GM12878 (cell line): ENCODE results near the gene ZC3H15. TPM values are rescaled to one million over a fixed set of nuclear protein-coding genes. Genes with fewer than 3 reads are reported as not detected.

ENCODE experiments used
- ATAC-seq: fragments of 200-7000 bp; cut with Tn5 transposase; 3 replicates; pipeline ENCODE4 v1.9.1; 2020; ENCODE audit warnings: mild to moderate bottlenecking, moderate library complexity
- BruUV-seq: library from RNA; stranded (reverse); fragments of 400-500 nt; replicated peaks from 2 replicates; lab custom pipeline; 2021; lab: Mats Ljungman, UMichigan
- CTCF ChIA-PET: fragments of 300-600 bp; sonication (Branson Sonifier 250); formaldehyde crosslinking; extraction: SDS; loops from one replicate; lab custom pipeline; 2021; ENCODE audit warnings: inconsistent platforms; lab: Yijun Ruan, JAX
- POLR2A ChIA-PET: fragments of 350-600 bp; formaldehyde crosslinking; extraction: SDS; loops from one replicate; lab custom pipeline; 2021; ENCODE audit warnings: inconsistent platforms; lab: Charles Lee
- RAD21 ChIA-PET: fragments of 300-600 bp; sonication (Branson Sonifier 250); formaldehyde crosslinking; loops from one replicate; lab custom pipeline; 2023; ENCODE audit warnings: antibody characterized with exemption; ENCODE audit not compliant: unreplicated experiment; lab: Charles Lee
- SMC1A ChIA-PET: fragments of 300-600 bp; sonication (Branson Sonifier 250); formaldehyde crosslinking; loops from one replicate; lab custom pipeline; 2023; ENCODE audit not compliant: unreplicated experiment, uncharacterized antibody; lab: Charles Lee
- DNase-seq: peaks from one replicate; pipeline ENCODE4 v3.0.0-alpha.2; 2011; ENCODE audit warnings: low read depth, low spot score
- FAIRE-seq: peaks from 3 replicates; lab custom pipeline; 2011; peaks lifted over from hg19 to GRCh38; lab: Jason Lieb, UNC
- H2AFZ ChIP-seq: 2 replicates; pipeline ENCODE4 v1.6.0; 2011; ENCODE audit warnings: low read depth, low read length, control low read depth; ENCODE audit not compliant: control insufficient read depth
- H3K27ac ChIP-seq: 2 replicates; pipeline ENCODE4 v1.5.1; 2011; ENCODE audit warnings: control low read depth; ENCODE audit not compliant: control insufficient read depth, insufficient read depth
- H3K27me3 ChIP-seq, 2 experiments: replicated peaks in 1 of 2; 2 replicates each; pipeline versions ENCODE4 v1.6.0 to v1.6.1; 2011; ENCODE audit warnings: low read length in 1 of 2; ENCODE audit not compliant: control insufficient read depth in 2 of 2, insufficient read depth in 2 of 2
- H3K36me3 ChIP-seq, 2 experiments: 2 replicates each; pipeline ENCODE4 v1.5.1; 2011; ENCODE audit warnings: low read length in 1 of 2; ENCODE audit not compliant: control insufficient read depth in 2 of 2, insufficient read depth in 2 of 2
- H3K4me1 ChIP-seq: 2 replicates; pipeline ENCODE4 v1.6.1; 2011; ENCODE audit warnings: mild to moderate bottlenecking, low read length, moderate library complexity, mixed read lengths; ENCODE audit not compliant: control insufficient read depth, insufficient read depth
- H3K4me2 ChIP-seq: 2 replicates; pipeline ENCODE4 v1.6.0; 2011; ENCODE audit warnings: control low read depth; ENCODE audit not compliant: control insufficient read depth, insufficient read depth
- H3K4me3 ChIP-seq: fragments of 200-600 bp; sonication (generic); 2 replicates; pipeline ENCODE4 v1.5.1; 2016
- H3K79me2 ChIP-seq: 2 replicates; pipeline ENCODE4 v1.6.0; 2011; ENCODE audit warnings: low read length; ENCODE audit not compliant: control insufficient read depth, insufficient read depth
- H3K9ac ChIP-seq: 2 replicates; pipeline ENCODE4 v1.8.0; 2011; ENCODE audit warnings: low read length, control low read depth, mixed read lengths; ENCODE audit not compliant: control insufficient read depth, insufficient read depth
- H3K9me3 ChIP-seq: replicated peaks from 3 replicates; pipeline ENCODE4 v1.5.1; 2011; ENCODE audit warnings: mild to moderate bottlenecking, low read length; ENCODE audit not compliant: control insufficient read depth, insufficient read depth
- H4K20me1 ChIP-seq: 2 replicates; pipeline ENCODE4 v1.6.0; 2011; ENCODE audit not compliant: control insufficient read depth, insufficient read depth
- ASH2L ChIP-seq: fragments of 300-600, 200-600 bp; sonication (generic); IDR thresholded peaks from 2 replicates; pipeline ENCODE4 v1.6.1; 2017; ENCODE audit warnings: low read depth, mild to moderate bottlenecking, borderline replicate concordance
- EGR1 ChIP-seq, 2 experiments: IDR thresholded peaks; 1 replicate in 1 of 2; 2 replicates in 1 of 2; pipeline ENCODE4 v1.6.1; 2011 to 2012; ENCODE audit warnings: low read depth in 2 of 2, low read length in 2 of 2, borderline replicate concordance in 1 of 2, mild to moderate bottlenecking in 1 of 2, moderate library complexity in 1 of 2
- GABPA ChIP-seq: IDR thresholded peaks from 2 replicates; pipeline ENCODE4 v1.6.1; 2014; ENCODE audit warnings: antibody characterized with exemption, low read depth, mild to moderate bottlenecking, inconsistent platforms
- IRF4 ChIP-seq: IDR thresholded peaks from 2 replicates; pipeline ENCODE4 v1.6.1; 2011; ENCODE audit warnings: low read depth, low read length
- LARP7 ChIP-seq: fragments of 450-650 bp; IDR thresholded peaks from 2 replicates; pipeline ENCODE4 v1.6.1; 2017; ENCODE audit warnings: mild to moderate bottlenecking
- MEF2A ChIP-seq: IDR thresholded peaks from 2 replicates; pipeline ENCODE4 v1.6.1; 2011; ENCODE audit warnings: low read depth, mild to moderate bottlenecking, low read length, moderate library complexity; ENCODE audit not compliant: insufficient read depth
- RBBP5 ChIP-seq: fragments of 200-600 bp; sonication (generic); conservative IDR thresholded peaks from 2 replicates; pipeline ENCODE4 v1.6.1; 2016
- RELA ChIP-seq: fragments of 450-650 bp; IDR thresholded peaks from 2 replicates; pipeline ENCODE4 v1.8.0; 2014; ENCODE audit warnings: borderline replicate concordance; ENCODE audit not compliant: partially characterized antibody
- SMAD5 ChIP-seq: IDR thresholded peaks from 2 replicates; pipeline ENCODE4 v1.6.1; 2016; ENCODE audit warnings: antibody characterized with exemption, low read depth
- STAT1 ChIP-seq: fragments of 450-650 bp; conservative IDR thresholded peaks from 2 replicates; pipeline ENCODE4 v1.6.1; 2014; ENCODE audit warnings: antibody characterized with exemption, mild to moderate bottlenecking
- ZNF24 ChIP-seq: fragments of 450-650 bp; IDR thresholded peaks from 2 replicates; pipeline ENCODE4 v1.6.1; 2017; ENCODE audit warnings: antibody characterized with exemption, mild to moderate bottlenecking
- WGBS: methylation state at CpG from one replicate; pipeline ENCODE4 v1.1.6; 2016; ENCODE audit warnings: low lambda C conversion rate; ENCODE audit not compliant: insufficient replicate concordance, insufficient coverage; ENCODE audit errors: missing lambda C conversion rate; 5-methylcytosine and 5-hydroxymethylcytosine counted together
- in situ Hi-C: fragments of 300-500 bp; cut with MboI; formaldehyde crosslinking; loops from 9 replicates; pipeline ENCODE4 v1.14.3; 2018; ENCODE audit warnings: mixed read lengths
- intact Hi-C: fragments of 100-400 bp; cut with micrococcal nuclease; formaldehyde crosslinking; loops from one replicate; pipeline ENCODE4 v1.14.2; 2022; ENCODE audit not compliant: unreplicated experiment
- polyA plus RNA-seq, 11 experiments: library from polyadenylated mRNA; depleted of rRNA in 4 of 11; unstranded in 6 of 11; stranded (reverse) in 5 of 11; fragments of >200 nt; fragmentation: Nextera tagmentation in 4 of 11; fragmentation: Illumina TruSeq in 1 of 11; extraction: Ambion mirVana in 4 of 11; extraction: Trizol in 1 of 11; gene quantifications; 1 replicate in 1 of 11; 2 replicates in 10 of 11; pipeline versions ENCODE4 v1.2.1 to v1.2.3, GENCODE V29; 2011 to 2016; ENCODE audit warnings: inconsistent platforms in 2 of 11, missing spikeins in 2 of 11, low read depth in 1 of 11
- total RNA-seq, 4 experiments: library from RNA; depleted of rRNA in 3 of 4; stranded (reverse); fragments of >200 nt in 3 of 4; fragmentation: Illumina TruSeq in 1 of 4; extraction: Trizol in 1 of 4; gene quantifications; 2 replicates each; pipeline versions ENCODE4 v1.2.1 to v1.2.3, GENCODE V29; 2013 to 2021
- TF ChIP-seq, protein P1 (sequence below): fragments of 150-350 bp; IDR thresholded peaks from 2 replicates; pipeline ENCODE4 v1.6.1; 2016; ENCODE audit warnings: low read depth, low read length

The ZC3H15 gene
- total and polyA plus RNA-seq, 10 of the 15 experiments (the other 5 are each of a cell fraction or from before 2014, with no cell fraction given) = 51.5 to 152 (median 123) TPM

DNA sequence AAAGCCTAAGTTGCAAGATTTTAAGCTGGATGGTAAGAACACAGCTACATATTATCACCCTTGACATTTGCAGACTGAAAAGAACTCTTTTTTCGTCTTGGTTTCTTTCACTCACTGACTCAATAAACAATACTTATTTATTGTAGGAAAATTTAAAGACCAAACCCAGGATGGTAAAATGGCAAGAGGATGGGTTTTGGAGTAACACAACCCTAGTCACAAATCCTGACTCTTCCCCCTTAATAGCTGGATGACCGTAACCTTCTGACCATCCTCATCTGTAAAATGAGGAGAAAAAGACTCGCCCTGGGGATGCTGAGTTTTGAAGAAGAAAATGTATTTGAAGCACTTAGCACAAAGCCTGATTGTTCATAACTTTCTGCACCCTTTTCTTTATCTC lies 48.3 kb downstream of the ZC3H15 start:
- CTCF ChIA-PET = interaction anchor here (1.5 kb wide), 1 partner anchor 106 kb away, joined by 3 read pairs; no protein-coding TSS in a partner anchor

DNA sequence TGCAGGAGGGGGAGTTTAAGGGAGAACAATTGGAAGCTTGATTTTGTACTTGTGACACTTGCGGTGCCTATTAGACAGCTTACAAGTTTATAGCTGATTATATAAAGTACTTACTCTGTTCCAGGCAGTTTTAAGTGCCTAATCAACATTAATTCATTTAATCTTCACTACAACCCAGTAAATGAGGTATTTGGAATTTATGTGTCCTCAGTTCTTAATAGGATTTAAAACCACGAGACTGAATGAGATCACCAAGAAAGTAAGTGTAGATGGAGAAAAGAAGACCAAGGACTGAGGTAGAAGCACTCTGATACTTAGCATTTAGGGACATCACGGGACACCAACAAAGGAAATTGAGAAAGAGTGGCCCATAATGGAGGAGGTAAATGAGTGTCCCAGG lies 49.8 kb downstream of the ZC3H15 start:
- CTCF ChIA-PET = interaction anchor here (1.8 kb wide), 1 partner anchor 32 kb away, joined by 6 read pairs; no protein-coding TSS in a partner anchor
- SMC1A ChIA-PET = no interaction called here
- H3K9ac ChIP-seq = no peak overlapping the region
- 58% methylated on average over 3 of the region's 3 CpGs for WGBS
- no peaks in the 10 kb centered on the region for H3K9me3 ChIP-seq
- H3K4me3 ChIP-seq = no peak overlapping the region
- FAIRE-seq (no peak), DNase-seq (no peak), ATAC-seq (no peak)
- H3K27me3 ChIP-seq = no peaks in the 10 kb centered on the region
- no peak overlapping the region for H2AFZ ChIP-seq
- H3K36me3 ChIP-seq = no peaks in the 10 kb centered on the region
- H3K79me2 ChIP-seq = no peaks in the 10 kb centered on the region
- POLR2A ChIA-PET = no interaction called here
- no peak overlapping the region for H3K27ac ChIP-seq
- no peak for TF ChIP-seq GABPA
- no peak for TF ChIP-seq IRF4
- no peak for TF ChIP-seq LARP7
- no peak for TF ChIP-seq MEF2A
- TF ChIP-seq, protein P1, sequence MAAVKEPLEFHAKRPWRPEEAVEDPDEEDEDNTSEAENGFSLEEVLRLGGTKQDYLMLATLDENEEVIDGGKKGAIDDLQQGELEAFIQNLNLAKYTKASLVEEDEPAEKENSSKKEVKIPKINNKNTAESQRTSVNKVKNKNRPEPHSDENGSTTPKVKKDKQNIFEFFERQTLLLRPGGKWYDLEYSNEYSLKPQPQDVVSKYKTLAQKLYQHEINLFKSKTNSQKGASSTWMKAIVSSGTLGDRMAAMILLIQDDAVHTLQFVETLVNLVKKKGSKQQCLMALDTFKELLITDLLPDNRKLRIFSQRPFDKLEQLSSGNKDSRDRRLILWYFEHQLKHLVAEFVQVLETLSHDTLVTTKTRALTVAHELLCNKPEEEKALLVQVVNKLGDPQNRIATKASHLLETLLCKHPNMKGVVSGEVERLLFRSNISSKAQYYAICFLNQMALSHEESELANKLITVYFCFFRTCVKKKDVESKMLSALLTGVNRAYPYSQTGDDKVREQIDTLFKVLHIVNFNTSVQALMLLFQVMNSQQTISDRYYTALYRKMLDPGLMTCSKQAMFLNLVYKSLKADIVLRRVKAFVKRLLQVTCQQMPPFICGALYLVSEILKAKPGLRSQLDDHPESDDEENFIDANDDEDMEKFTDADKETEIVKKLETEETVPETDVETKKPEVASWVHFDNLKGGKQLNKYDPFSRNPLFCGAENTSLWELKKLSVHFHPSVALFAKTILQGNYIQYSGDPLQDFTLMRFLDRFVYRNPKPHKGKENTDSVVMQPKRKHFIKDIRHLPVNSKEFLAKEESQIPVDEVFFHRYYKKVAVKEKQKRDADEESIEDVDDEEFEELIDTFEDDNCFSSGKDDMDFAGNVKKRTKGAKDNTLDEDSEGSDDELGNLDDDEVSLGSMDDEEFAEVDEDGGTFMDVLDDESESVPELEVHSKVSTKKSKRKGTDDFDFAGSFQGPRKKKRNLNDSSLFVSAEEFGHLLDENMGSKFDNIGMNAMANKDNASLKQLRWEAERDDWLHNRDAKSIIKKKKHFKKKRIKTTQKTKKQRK = no peak
- TF ChIP-seq RBBP5 = no peak
- TF ChIP-seq ZNF24 = no peak
- TF ChIP-seq SMAD5 = no peak
- TF ChIP-seq EGR1 (IDR thresholded peaks at IDR 0.05; ENCODE audit: borderline replicate concordance in 1 of 2, low read depth in 2 of 2, low read length in 2 of 2) = no peak
- intact Hi-C loops = no loop called here
- BruUV-seq = no TSS peak
- RAD21 ChIA-PET = no interaction called here
- no peaks in the 10 kb centered on the region for H3K4me1 ChIP-seq
- H4K20me1 ChIP-seq = no peaks in the 10 kb centered on the region
- no peak overlapping the region for H3K4me2 ChIP-seq
- in situ Hi-C loops = no loop called here

More for the DNA sequence above, 48.3 kb downstream of the ZC3H15 start:
- no peaks in the 10 kb centered on the region for H3K4me1 ChIP-seq
- in situ Hi-C loops = no loop called here
- FAIRE-seq (no peak), DNase-seq (no peak), ATAC-seq (no peak)
- ChIA-PET RAD21 (no interaction called here), SMC1A (interaction anchor here (1.8 kb wide), 1 partner anchor 107 kb away, joined by 5 read pairs; no protein-coding TSS in a partner anchor), POLR2A (no interaction called here)
- intact Hi-C loops = no loop called here
- no peaks in the 10 kb centered on the region for H3K79me2 ChIP-seq
- WGBS = 45% methylated on average over 3 of the region's 3 CpGs
- no peak for TF ChIP-seq RELA
- no peak for TF ChIP-seq RBBP5
- no peak for TF ChIP-seq ASH2L
- TF ChIP-seq STAT1 = no peak
- no peak overlapping the region for H3K4me3 ChIP-seq
- no TSS peak for BruUV-seq
- H4K20me1 ChIP-seq = no peaks in the 10 kb centered on the region
- H3K4me2 ChIP-seq = no peak overlapping the region
- no peaks in the 10 kb centered on the region for H3K27me3 ChIP-seq
- no peaks in the 10 kb centered on the region for H3K9me3 ChIP-seq
- no peak overlapping the region for H3K27ac ChIP-seq
- H3K36me3 ChIP-seq = no peaks in the 10 kb centered on the region
- H3K9ac ChIP-seq = no peak overlapping the region
- no peak overlapping the region for H2AFZ ChIP-seq
